Naive thymus-derived CD4-positive, alpha-beta T cell (primary cell): ENCODE results near the gene SALL3. TPM values are rescaled to one million over a fixed set of nuclear protein-coding genes. Genes with fewer than 3 reads are reported as not detected.

Experiments
- ATAC-seq: fragments of 150-1000 bp; cut with Tn5 transposase; 2 replicates; pipeline ENCODE4 v1.10.0; 2021; ENCODE audit warnings: mild to moderate bottlenecking, moderate library complexity
- CTCF ChIA-PET: fragments of 350-600 bp; sonication (Branson Sonifier 250); formaldehyde crosslinking; loops from one replicate; lab custom pipeline; 2021; ENCODE audit warnings: antibody characterized with exemption; lab: Charles Lee
- POLR2A ChIA-PET: fragments of 350-600 bp; sonication (Branson Sonifier 250); formaldehyde crosslinking; loops from one replicate; lab custom pipeline; 2021; ENCODE audit warnings: antibody characterized with exemption, inconsistent platforms; lab: Charles Lee
- DNase-seq, 9 donors: peaks; one replicate each; pipeline versions ENCODE4 v3.0.0 to v3.0.0-alpha.2; 2020 to 2022; ENCODE audit warnings: mixed read lengths in 1 of 9
- H3K27ac ChIP-seq: one replicate; pipeline ENCODE4 v1.7.0; 2013; ENCODE audit warnings: mild to moderate bottlenecking, low read depth, low read length, moderate library complexity
- H3K27me3 ChIP-seq, 2 donors: one replicate each; pipeline ENCODE4 v1.7.0; 2013; ENCODE audit warnings: low read length in 2 of 2, mild to moderate bottlenecking in 2 of 2, moderate library complexity in 2 of 2; ENCODE audit not compliant: control insufficient read depth in 2 of 2, insufficient read depth in 2 of 2
- H3K36me3 ChIP-seq, 3 experiments: 1 replicate in 2 of 3; 2 replicates in 1 of 3; pipeline ENCODE4 v1.7.0; 2013; ENCODE audit warnings: low read length in 3 of 3, mild to moderate bottlenecking in 3 of 3, moderate library complexity in 1 of 3; ENCODE audit not compliant: insufficient read depth in 3 of 3, control insufficient read depth in 2 of 3
- H3K4me1 ChIP-seq, 2 donors: one replicate each; pipeline ENCODE4 v1.7.0; 2013; ENCODE audit warnings: low read length in 2 of 2, mild to moderate bottlenecking in 2 of 2, moderate library complexity in 1 of 2; ENCODE audit not compliant: control insufficient read depth in 2 of 2, insufficient read depth in 2 of 2
- H3K4me3 ChIP-seq: 2 replicates; pipeline ENCODE4 v1.7.0; 2013; ENCODE audit warnings: mild to moderate bottlenecking, low read length
- H3K9me3 ChIP-seq, 3 experiments: 1 replicate in 2 of 3; 2 replicates in 1 of 3; pipeline ENCODE4 v1.7.0; 2013; ENCODE audit warnings: low read length in 3 of 3; ENCODE audit not compliant: control insufficient read depth in 2 of 3
- H3K27ac Mint-ChIP-seq, 9 donors: one replicate each; pipeline ENCODE4 v1.8.0; 2020 to 2022; ENCODE audit warnings: mixed read lengths in 9 of 9, mild to moderate bottlenecking in 8 of 9, moderate library complexity in 5 of 9, inconsistent platforms in 2 of 9
- H3K27me3 Mint-ChIP-seq, 5 donors: one replicate each; pipeline ENCODE4 v1.8.0; 2021 to 2022; ENCODE audit warnings: mixed read lengths in 5 of 5, mild to moderate bottlenecking in 1 of 5
- H3K36me3 Mint-ChIP-seq, 5 donors: one replicate each; pipeline ENCODE4 v1.8.0; 2020 to 2022; ENCODE audit warnings: mixed read lengths in 5 of 5, mild to moderate bottlenecking in 3 of 5, inconsistent platforms in 1 of 5
- H3K4me1 Mint-ChIP-seq, 7 donors: one replicate each; pipeline ENCODE4 v1.8.0; 2020 to 2022; ENCODE audit warnings: mixed read lengths in 7 of 7, mild to moderate bottlenecking in 3 of 7, inconsistent platforms in 1 of 7
- H3K4me3 Mint-ChIP-seq, 10 donors: one replicate each; pipeline ENCODE4 v1.8.0; 2020 to 2022; ENCODE audit warnings: mild to moderate bottlenecking in 10 of 10, mixed read lengths in 10 of 10, moderate library complexity in 6 of 10, inconsistent platforms in 2 of 10
- H3K9me3 Mint-ChIP-seq, 11 donors: one replicate each; pipeline ENCODE4 v1.8.0; 2020 to 2022; ENCODE audit warnings: mixed read lengths in 11 of 11, mild to moderate bottlenecking in 4 of 11, inconsistent platforms in 1 of 11, moderate library complexity in 1 of 11
- intact Hi-C, 2 donors: fragments of 100-400 bp; cut with micrococcal nuclease; formaldehyde crosslinking; loops; one replicate each; pipeline ENCODE4 v1.15.1; 2023
- polyA plus RNA-seq, 2 donors: library from polyadenylated mRNA; unstranded; fragments of 300-500 nt; fragmentation: Illumina TruSeq; gene quantifications; one replicate each; pipeline ENCODE4 v1.2.3, GENCODE V29; 2021
- total RNA-seq, 6 experiments: library from RNA in 5 of 6; stranded (reverse) in 5 of 6; gene quantifications; 1 replicate in 5 of 6; 2 replicates in 1 of 6; pipeline ENCODE4 v1.2.3 and lab custom pipeline; 2021 to 2026

SALL3 gene
- total and polyA plus RNA-seq, 7 experiments from 2014 or later: not detected

GRCh38 chr18:79008356-79008940 lies 28.8 kb downstream of the SALL3 start:
- ChIA-PET CTCF (no interaction called here), POLR2A (no interaction called here)
- H3K9me3 ChIP-seq: no peaks in the 10 kb centered on the region
- H3K4me1 ChIP-seq: no peaks in the 10 kb centered on the region
- H3K4me1 Mint-ChIP-seq: no peaks in the 10 kb centered on the region
- no peaks in the 10 kb centered on the region for H3K36me3 Mint-ChIP-seq
- H3K4me3 ChIP-seq: no peak overlapping the region
- no peaks in the 10 kb centered on the region for H3K27me3 ChIP-seq
- no peak overlapping the region for H3K27ac ChIP-seq
- ATAC-seq: no peak
- H3K27ac Mint-ChIP-seq: no peak overlapping the region
- H3K9me3 Mint-ChIP-seq: no peaks in the 10 kb centered on the region
- H3K36me3 ChIP-seq: no peaks in the 10 kb centered on the region
- no peak overlapping the region for H3K4me3 Mint-ChIP-seq
- no peak for DNase-seq
- intact Hi-C loops: no loop called here
- peaks cover 7 to 18% (median 9%) of the 10 kb centered on the region in 5 donors for H3K27me3 Mint-ChIP-seq

- ChIA-PET POLR2A (no interaction called here), CTCF (no interaction called here)
- Mint-ChIP-seq H3K4me3 (no peak overlapping the region), H3K27ac (no peak overlapping the region), H3K27me3 (peaks cover 9 to 18% (median 9%) of the 10 kb centered on the region in 5 donors), H3K36me3 (no peaks in the 10 kb centered on the region), H3K4me1 (no peaks in the 10 kb centered on the region), H3K9me3 (no peaks in the 10 kb centered on the region)
- Histone ChIP-seq H3K4me3 (no peak overlapping the region), H3K36me3 (no peaks in the 10 kb centered on the region), H3K4me1 (no peaks in the 10 kb centered on the region), H3K27ac (no peak overlapping the region), H3K27me3 (no peaks in the 10 kb centered on the region), H3K9me3 (no peaks in the 10 kb centered on the region)
- ATAC-seq (no peak), DNase-seq (no peak)
- intact Hi-C loops: no loop called here
Observed at GRCh38 chr18:79010802-79011201, 31.2 kb downstream of the SALL3 start.

GRCh38 chr18:79011300-79011870 lies 31.8 kb downstream of the SALL3 start:
- Histone ChIP-seq H3K4me3 (no peak overlapping the region), H3K4me1 (no peaks in the 10 kb centered on the region), H3K9me3 (no peaks in the 10 kb centered on the region), H3K27ac (no peak overlapping the region), H3K36me3 (no peaks in the 10 kb centered on the region), H3K27me3 (no peaks in the 10 kb centered on the region)
- H3K4me3 Mint-ChIP-seq: no peak overlapping the region
- H3K9me3 Mint-ChIP-seq: no peaks in the 10 kb centered on the region
- intact Hi-C loops: no loop called here
- no peaks in the 10 kb centered on the region for H3K36me3 Mint-ChIP-seq
- H3K27ac Mint-ChIP-seq: no peak overlapping the region
- no peaks in the 10 kb centered on the region for H3K4me1 Mint-ChIP-seq
- peaks cover 9 to 18% (median 9%) of the 10 kb centered on the region in 5 donors for H3K27me3 Mint-ChIP-seq
- DNase-seq (no peak), ATAC-seq (no peak)
- ChIA-PET POLR2A (no interaction called here), CTCF (no interaction called here)

- no peak for ATAC-seq
- Mint-ChIP-seq H3K27ac (no peak overlapping the region), H3K9me3 (no peaks in the 10 kb centered on the region), H3K4me3 (no peak overlapping the region), H3K36me3 (no peaks in the 10 kb centered on the region), H3K4me1 (no peaks in the 10 kb centered on the region), H3K27me3 (peaks cover 11 to 27% (median 23%) of the 10 kb centered on the region in 5 donors)
- ChIA-PET CTCF (no interaction called here), POLR2A (no interaction called here)
- Histone ChIP-seq H3K27me3 (no peaks in the 10 kb centered on the region), H3K27ac (no peak overlapping the region), H3K36me3 (no peaks in the 10 kb centered on the region), H3K4me1 (no peaks in the 10 kb centered on the region), H3K9me3 (no peaks in the 10 kb centered on the region), H3K4me3 (no peak overlapping the region)
- intact Hi-C loops: no loop called here
- DNase-seq: no peak
Observed at GRCh38 chr18:79013869-79014268, 34.3 kb downstream of the SALL3 start.

- no peak overlapping the region for H3K27ac Mint-ChIP-seq
- H3K9me3 Mint-ChIP-seq: peaks cover 0 to 12% (median 0%) of the 10 kb centered on the region in 11 donors
- no peaks in the 10 kb centered on the region for H3K36me3 ChIP-seq
- no peaks in the 10 kb centered on the region for H3K9me3 ChIP-seq
- H3K27ac ChIP-seq: no peak overlapping the region
- CTCF ChIA-PET: no interaction called here
- DNase-seq (no peak), ATAC-seq (no peak)
- intact Hi-C loops: no loop called here
- no peaks in the 10 kb centered on the region for H3K4me1 ChIP-seq
- H3K4me3 Mint-ChIP-seq: no peak overlapping the region
- no peaks in the 10 kb centered on the region for H3K27me3 ChIP-seq
- peaks cover 0 to 26% (median 18%) of the 10 kb centered on the region in 5 donors for H3K27me3 Mint-ChIP-seq
- POLR2A ChIA-PET: no interaction called here
- no peak overlapping the region for H3K4me3 ChIP-seq
- no peaks in the 10 kb centered on the region for H3K36me3 Mint-ChIP-seq
- H3K4me1 Mint-ChIP-seq: no peaks in the 10 kb centered on the region
Observed at GRCh38 chr18:79018911-79019310, 39.3 kb downstream of the SALL3 start.

- H3K9me3 Mint-ChIP-seq: peaks cover 0 to 12% (median 0%) of the 10 kb centered on the region in 11 donors
- H3K4me1 Mint-ChIP-seq: no peaks in the 10 kb centered on the region
- H3K27me3 Mint-ChIP-seq: peaks cover 0 to 26% (median 18%) of the 10 kb centered on the region in 5 donors
- ATAC-seq (no peak), DNase-seq (no peak)
- ChIA-PET CTCF (no interaction called here), POLR2A (no interaction called here)
- Histone ChIP-seq H3K27ac (no peak overlapping the region), H3K4me3 (no peak overlapping the region), H3K27me3 (no peaks in the 10 kb centered on the region), H3K36me3 (no peaks in the 10 kb centered on the region), H3K9me3 (no peaks in the 10 kb centered on the region), H3K4me1 (no peaks in the 10 kb centered on the region)
- intact Hi-C loops: no loop called here
- H3K27ac Mint-ChIP-seq: no peak overlapping the region
- H3K36me3 Mint-ChIP-seq: no peaks in the 10 kb centered on the region
- H3K4me3 Mint-ChIP-seq: no peak overlapping the region
Observed at GRCh38 chr18:79019881-79020280, 40.3 kb downstream of the SALL3 start.

- Mint-ChIP-seq H3K4me3 (no peak overlapping the region), H3K9me3 (peaks cover 0 to 36% (median 7%) of the 10 kb centered on the region in 11 donors), H3K27ac (no peak overlapping the region), H3K4me1 (no peaks in the 10 kb centered on the region), H3K36me3 (peaks cover 0 to 1% (median 0%) of the 10 kb centered on the region in 5 donors), H3K27me3 (peaks cover 0 to 26% (median 12%) of the 10 kb centered on the region in 5 donors)
- ChIA-PET POLR2A (no interaction called here), CTCF (no interaction called here)
- no peak overlapping the region for H3K27ac ChIP-seq
- peaks cover 0 to 10% (median 0%) of the 10 kb centered on the region in 3 experiments for H3K9me3 ChIP-seq
- no peaks in the 10 kb centered on the region for H3K27me3 ChIP-seq
- no peak for DNase-seq
- no peak for ATAC-seq
- no peaks in the 10 kb centered on the region for H3K36me3 ChIP-seq
- H3K4me1 ChIP-seq: no peaks in the 10 kb centered on the region
- H3K4me3 ChIP-seq: no peak overlapping the region
- intact Hi-C loops: no loop called here
Observed at GRCh38 chr18:79022603-79023002, 43.0 kb downstream of the SALL3 start.
